ENCODE results near the gene PLEKHN1. TPM values are rescaled to one million over a fixed set of nuclear protein-coding genes. Genes with fewer than 3 reads are reported as not detected.

The PLEKHN1 gene
- total and polyA plus RNA-seq, 7 experiments from 2014 or later: 0.18 to 3.0 (median 0.83) TPM; not detected in 1

DNA sequence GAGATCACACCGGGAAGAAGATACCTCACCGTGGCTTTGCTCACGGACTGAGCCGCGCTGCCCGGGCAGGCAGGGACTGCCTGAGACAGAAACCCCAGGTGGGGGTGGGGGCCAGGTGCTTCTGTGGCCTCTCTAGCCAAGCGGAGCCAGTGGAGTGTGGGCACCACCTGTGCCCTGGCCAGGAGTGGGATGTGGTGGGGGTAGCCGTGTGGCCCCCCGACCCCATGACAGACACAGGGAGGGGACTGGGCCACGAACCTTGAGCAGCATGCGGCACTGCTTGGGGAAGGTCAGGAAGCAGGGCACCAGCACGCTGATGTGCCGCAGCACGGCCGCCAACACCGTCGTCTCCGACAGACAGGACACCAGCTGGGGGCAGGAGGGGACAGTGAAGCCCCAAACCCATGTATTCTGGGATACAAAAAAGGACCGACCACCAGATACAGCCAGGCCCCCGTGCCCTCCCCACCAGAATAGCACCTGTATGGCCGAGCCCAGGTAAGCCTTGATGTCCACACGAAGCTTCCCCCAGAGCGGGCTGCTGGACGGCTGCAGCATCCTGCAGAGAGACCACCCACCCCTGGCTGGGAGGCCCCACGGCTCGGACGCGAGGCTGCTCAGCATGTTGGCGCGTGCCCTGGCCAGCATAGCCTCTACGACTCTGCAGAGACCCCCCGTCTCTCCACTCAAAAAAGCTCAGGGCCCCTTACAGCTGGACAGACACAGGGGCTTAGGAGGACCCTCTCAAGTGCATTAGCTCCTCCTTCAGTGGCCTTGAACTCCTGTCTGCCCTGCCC lies 12.6 kb upstream of the PLEKHN1 start:
- POLR2A ChIA-PET: no interaction called here
- Mint-ChIP-seq H3K27ac (no peak overlapping the region), H3K9me3 (no peaks in the 10 kb centered on the region), H3K27me3 (no peaks in the 10 kb centered on the region), H3K36me3 (peaks cover 13 to 47% (median 20%) of the 10 kb centered on the region in 5 donors), H3K4me3 (no peak overlapping the region), H3K4me1 (peaks cover 13 to 26% (median 20%) of the 10 kb centered on the region in 7 donors)
- Histone ChIP-seq H3K27ac (ENCODE audit: low read depth, low read length) (no peak overlapping the region), H3K27me3 (ENCODE audit: control insufficient read depth in 2 of 2, insufficient read depth in 2 of 2, low read length in 2 of 2) (no peaks in the 10 kb centered on the region), H3K36me3 (ENCODE audit: control insufficient read depth in 2 of 3, insufficient read depth in 3 of 3, low read length in 3 of 3) (peaks cover 0 to 85% (median 35%) of the 10 kb centered on the region in 3 experiments), H3K4me3 (ENCODE audit: low read length) (no peak overlapping the region), H3K4me1 (ENCODE audit: control insufficient read depth in 2 of 2, insufficient read depth in 2 of 2, low read length in 2 of 2) (peaks cover 8 to 12% of the 10 kb centered on the region in 2 donors), H3K9me3 (ENCODE audit: control insufficient read depth in 2 of 3, low read length in 3 of 3) (no peaks in the 10 kb centered on the region)
- intact Hi-C loops (cut with micrococcal nuclease): no loop called here
- DNase-seq (no peak), ATAC-seq (no peak)
- CTCF ChIA-PET: no interaction called here

DNA sequence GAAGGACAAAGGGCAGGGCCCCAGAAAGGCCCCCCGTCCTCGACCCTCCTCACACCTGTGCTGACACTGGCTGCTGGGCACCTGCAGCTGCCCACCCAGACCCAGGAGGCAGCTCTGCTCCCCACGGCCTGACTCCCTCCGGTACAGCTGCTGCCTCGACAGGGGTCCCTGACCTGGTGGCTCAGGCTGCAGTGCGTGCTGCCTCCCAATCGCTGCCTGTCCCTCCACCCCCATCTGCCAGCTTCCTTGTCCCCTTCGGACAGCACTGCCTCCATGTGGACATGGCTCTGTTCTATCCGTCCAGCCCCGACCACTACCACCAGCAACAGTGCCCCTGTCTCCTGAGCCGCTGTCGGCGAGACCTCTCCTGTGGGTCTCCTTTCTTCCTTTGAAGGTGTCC lies 11.4 kb upstream of the PLEKHN1 start:
- ChIA-PET POLR2A (interaction anchor here (0.6 kb wide), 1 partner anchor 14 kb away, joined by 3 read pairs; no protein-coding TSS in a partner anchor), CTCF (no interaction called here)
- Histone ChIP-seq H3K27ac (ENCODE audit: low read depth, low read length) (no peak overlapping the region), H3K27me3 (ENCODE audit: control insufficient read depth in 2 of 2, insufficient read depth in 2 of 2, low read length in 2 of 2) (no peaks in the 10 kb centered on the region), H3K4me3 (ENCODE audit: low read length) (no peak overlapping the region), H3K9me3 (ENCODE audit: control insufficient read depth in 2 of 3, low read length in 3 of 3) (no peaks in the 10 kb centered on the region), H3K36me3 (ENCODE audit: control insufficient read depth in 2 of 3, insufficient read depth in 3 of 3, low read length in 3 of 3) (peaks cover 0 to 77% (median 32%) of the 10 kb centered on the region in 3 experiments), H3K4me1 (ENCODE audit: control insufficient read depth in 2 of 2, insufficient read depth in 2 of 2, low read length in 2 of 2) (peaks cover 8 to 12% of the 10 kb centered on the region in 2 donors)
- H3K9me3 Mint-ChIP-seq: no peaks in the 10 kb centered on the region
- H3K36me3 Mint-ChIP-seq: peaks cover 10 to 38% (median 17%) of the 10 kb centered on the region in 5 donors
- ATAC-seq (no peak), DNase-seq (no peak)
- no peaks in the 10 kb centered on the region for H3K27me3 Mint-ChIP-seq
- intact Hi-C loops (cut with micrococcal nuclease): no loop called here
- H3K27ac Mint-ChIP-seq: no peak overlapping the region
- peaks cover 13 to 26% (median 20%) of the 10 kb centered on the region in 7 donors for H3K4me1 Mint-ChIP-seq
- no peak overlapping the region for H3K4me3 Mint-ChIP-seq

DNA sequence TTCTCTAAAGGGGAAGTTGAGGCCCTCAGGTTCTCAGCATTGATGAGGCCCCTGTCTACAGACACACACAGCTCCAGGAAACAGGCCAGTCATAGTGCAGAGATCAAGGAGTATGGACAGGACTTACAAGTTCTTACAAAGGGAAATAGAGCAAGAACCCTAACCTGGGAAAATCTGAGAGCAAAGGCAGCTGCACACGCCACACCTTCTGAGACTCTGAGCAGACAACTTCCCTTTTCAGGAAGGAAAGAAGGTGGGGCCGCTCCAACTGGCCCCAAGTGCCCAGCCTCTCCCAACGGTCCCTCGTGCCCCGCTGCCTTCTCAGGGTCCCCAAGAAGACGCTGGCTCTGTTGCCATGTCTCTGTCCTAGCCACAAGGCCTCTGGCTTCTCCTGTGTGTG lies 10.8 kb upstream of the PLEKHN1 start:
- Mint-ChIP-seq H3K4me3 (peak overlapping the region in 1 of 10 donors; percentile 34), H3K4me1 (peaks cover 14 to 26% (median 20%) of the 10 kb centered on the region in 7 donors), H3K27ac (no peak overlapping the region), H3K36me3 (peaks cover 10 to 32% (median 14%) of the 10 kb centered on the region in 5 donors), H3K9me3 (no peaks in the 10 kb centered on the region), H3K27me3 (peaks cover 0 to 2% (median 0%) of the 10 kb centered on the region in 5 donors)
- peaks cover 8 to 12% of the 10 kb centered on the region in 2 donors for H3K4me1 ChIP-seq (ENCODE audit: control insufficient read depth in 2 of 2, insufficient read depth in 2 of 2, low read length in 2 of 2)
- H3K9me3 ChIP-seq (ENCODE audit: control insufficient read depth in 2 of 3, low read length in 3 of 3): no peaks in the 10 kb centered on the region
- H3K36me3 ChIP-seq (ENCODE audit: control insufficient read depth in 2 of 3, insufficient read depth in 3 of 3, low read length in 3 of 3): peaks cover 0 to 72% (median 27%) of the 10 kb centered on the region in 3 experiments
- ChIA-PET CTCF (no interaction called here), POLR2A (interaction anchor here (0.6 kb wide), 1 partner anchor 15 kb away, joined by 3 read pairs; no protein-coding TSS in a partner anchor)
- H3K27me3 ChIP-seq (ENCODE audit: control insufficient read depth in 2 of 2, insufficient read depth in 2 of 2, low read length in 2 of 2): no peaks in the 10 kb centered on the region
- no peak overlapping the region for H3K27ac ChIP-seq (ENCODE audit: low read depth, low read length)
- no peak for DNase-seq
- no peak for ATAC-seq
- no peak overlapping the region for H3K4me3 ChIP-seq (ENCODE audit: low read length)
- intact Hi-C loops (cut with micrococcal nuclease): no loop called here

DNA sequence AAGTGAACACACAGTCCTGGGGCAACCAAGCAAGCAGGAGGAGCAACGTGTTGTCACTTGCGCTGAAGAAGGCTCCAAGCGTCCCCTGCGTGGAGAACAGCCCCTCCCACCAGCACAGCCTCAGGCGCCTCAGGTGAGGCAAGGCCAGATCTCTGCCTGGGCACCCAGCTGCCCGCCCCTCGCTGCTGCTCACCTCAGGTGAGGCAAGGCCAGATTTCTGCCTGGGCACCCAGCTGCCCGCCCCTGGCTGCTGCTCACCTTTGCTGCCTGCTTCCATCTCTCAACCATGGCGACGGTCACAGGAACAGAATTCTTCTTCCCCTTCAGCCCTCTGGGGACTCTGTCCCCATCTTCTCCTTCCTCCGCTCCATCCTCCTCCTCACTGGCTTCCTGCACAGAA lies 9.6 kb upstream of the PLEKHN1 start:
- H3K36me3 Mint-ChIP-seq: peaks cover 9 to 25% (median 10%) of the 10 kb centered on the region in 5 donors
- no peak overlapping the region for H3K27ac ChIP-seq (ENCODE audit: low read depth, low read length)
- no peak for DNase-seq
- H3K9me3 Mint-ChIP-seq: no peaks in the 10 kb centered on the region
- H3K4me1 Mint-ChIP-seq: peaks cover 12 to 26% (median 21%) of the 10 kb centered on the region in 7 donors
- no peak for ATAC-seq
- H3K27me3 ChIP-seq (ENCODE audit: control insufficient read depth in 2 of 2, insufficient read depth in 2 of 2, low read length in 2 of 2): no peaks in the 10 kb centered on the region
- H3K9me3 ChIP-seq (ENCODE audit: control insufficient read depth in 2 of 3, low read length in 3 of 3): no peaks in the 10 kb centered on the region
- peaks cover 8 to 12% of the 10 kb centered on the region in 2 donors for H3K4me1 ChIP-seq (ENCODE audit: control insufficient read depth in 2 of 2, insufficient read depth in 2 of 2, low read length in 2 of 2)
- intact Hi-C loops (cut with micrococcal nuclease): no loop called here
- ChIA-PET CTCF (no interaction called here), POLR2A (no interaction called here)
- H3K36me3 ChIP-seq (ENCODE audit: control insufficient read depth in 2 of 3, insufficient read depth in 3 of 3, low read length in 3 of 3): peaks cover 0 to 60% (median 25%) of the 10 kb centered on the region in 3 experiments
- H3K27me3 Mint-ChIP-seq: peaks cover 0 to 2% (median 0%) of the 10 kb centered on the region in 5 donors
- peak overlapping the region in 4 of 10 donors; percentile 13 to 89 (median 34) for H3K4me3 Mint-ChIP-seq
- H3K4me3 ChIP-seq (ENCODE audit: low read length): no peak overlapping the region
- H3K27ac Mint-ChIP-seq: no peak overlapping the region

DNA sequence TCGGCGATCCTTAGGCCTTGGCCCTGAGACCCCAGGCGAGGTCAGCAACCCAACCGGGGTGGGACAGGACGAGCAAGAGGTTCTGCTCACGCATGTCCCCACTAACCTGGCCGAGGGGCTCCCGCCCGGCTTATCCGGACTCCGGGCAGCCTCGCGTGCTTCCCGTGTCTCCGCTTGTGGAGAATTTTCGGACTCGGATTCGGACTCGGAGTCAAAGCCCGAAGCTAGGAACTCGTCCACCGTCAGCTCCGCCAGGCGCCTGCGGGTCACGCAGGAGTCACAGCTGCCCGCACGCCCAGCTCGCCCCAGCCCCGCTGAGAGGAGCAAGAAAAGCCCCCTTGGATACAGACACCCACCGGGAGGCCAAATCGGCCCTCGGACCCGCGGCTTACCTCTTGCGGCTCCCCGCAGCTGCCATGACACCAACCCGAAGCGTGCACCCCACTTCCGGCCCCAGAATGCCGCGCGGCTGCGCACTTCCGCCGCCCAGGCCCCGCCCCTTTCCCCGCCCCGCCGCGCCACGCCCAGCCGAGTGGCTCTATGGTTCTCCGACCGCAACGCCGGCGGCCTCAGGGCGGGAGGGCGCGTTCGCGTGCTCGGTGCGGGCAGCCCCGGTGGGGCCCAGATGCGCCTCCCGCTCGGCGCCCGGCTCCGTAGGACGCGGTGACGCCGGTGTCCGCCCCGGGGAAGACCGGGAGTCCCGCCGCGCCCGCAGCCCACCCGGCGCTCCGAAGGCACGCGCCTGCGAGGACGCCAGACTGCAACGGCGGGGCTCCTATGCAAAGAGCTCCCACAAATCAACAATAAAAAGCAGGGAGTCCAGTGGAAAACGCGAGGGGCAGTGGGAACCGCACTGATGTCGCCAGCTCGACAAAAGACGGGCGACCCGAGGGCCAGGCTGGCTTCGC lies 7.2 kb upstream of the PLEKHN1 start, which contains the start of gene NOC2L:
TSS of gene NOC2L (minus strand) at position 434 of the 908 bp plus-strand sequence. CDS start at position 418, 16 bp downstream.
- Mint-ChIP-seq H3K4me1 (peaks cover 12 to 28% (median 21%) of the 10 kb centered on the region in 7 donors), H3K27me3 (peaks cover 0 to 2% (median 0%) of the 10 kb centered on the region in 5 donors), H3K27ac (peak within 1 kb of the TSS; percentile 48 to 85 (median 77)), H3K4me3 (peak within 1 kb of the TSS; percentile 83 to 95 (median 90)), H3K9me3 (no peaks in the 10 kb centered on the region), H3K36me3 (peaks cover 9 to 17% (median 10%) of the 10 kb centered on the region in 5 donors)
- Histone ChIP-seq H3K9me3 (ENCODE audit: control insufficient read depth in 2 of 3, low read length in 3 of 3) (no peaks in the 10 kb centered on the region), H3K27me3 (ENCODE audit: control insufficient read depth in 2 of 2, insufficient read depth in 2 of 2, low read length in 2 of 2) (no peaks in the 10 kb centered on the region), H3K4me1 (ENCODE audit: control insufficient read depth in 2 of 2, insufficient read depth in 2 of 2, low read length in 2 of 2) (peaks cover 8 to 12% of the 10 kb centered on the region in 2 donors), H3K4me3 (ENCODE audit: low read length) (peak within 1 kb of the TSS; percentile 87), H3K27ac (ENCODE audit: low read depth, low read length) (peak within 1 kb of the TSS; percentile 89), H3K36me3 (ENCODE audit: control insufficient read depth in 2 of 3, insufficient read depth in 3 of 3, low read length in 3 of 3) (peaks cover 0 to 48% (median 14%) of the 10 kb centered on the region in 3 experiments)
- intact Hi-C loops (cut with micrococcal nuclease): loop anchor here in 1 of 2 donors (1.0 kb wide), 4 partner anchors 8 to 416 kb away; partner anchors contain the start of genes AURKAIP1 and PUSL1
- ChIA-PET POLR2A (interaction anchor here (0.9 to 1.3 kb wide), 3 partner anchors 11 to 448 kb away, joined by 4 to 5 read pairs (median 5); partner anchors contain the start of gene MRPL20), CTCF (no interaction called here)
- peak; percentile 84 to 97 (median 92) for DNase-seq
- peak; percentile 96 for ATAC-seq

Measured in naive thymus-derived CD4-positive, alpha-beta T cell (primary cell).